ENCODE data around the gene SEC14L1.
"Not testable (repeated sequence)": the region's sequence is repeated elsewhere in the genome, so short reads cannot be mapped to it uniquely, and the experiment has no call there.

Gene SEC14L1

GRCh38 chr17:77246110-77247047, 105.6 kb downstream of the SEC14L1 start:
- H3K4me3 ChIP-seq (ENCODE audit: low read length) = peak overlapping the region; percentile 59
- TF ChIP-seq CTCF (conservative IDR thresholded peaks at IDR 0.05; ENCODE audit: low read length) = no peak
- DNase-seq (ENCODE audit: low read depth) = no peak

- TF ChIP-seq CTCF (conservative IDR thresholded peaks at IDR 0.05; ENCODE audit: low read length) = peak; percentile 62
- peak overlapping the region; percentile 59 for H3K4me3 ChIP-seq (ENCODE audit: low read length)
- DNase-seq (ENCODE audit: low read depth) = peak; percentile 60
Observed at GRCh38 chr17:77247048-77247541, 106.3 kb downstream of the SEC14L1 start.

GRCh38 chr17:77247609-77248008, 106.8 kb downstream of the SEC14L1 start:
- H3K4me3 ChIP-seq (ENCODE audit: low read length) = no peak overlapping the region
- TF ChIP-seq CTCF (conservative IDR thresholded peaks at IDR 0.05; ENCODE audit: low read length) = no peak
- no peak for DNase-seq (ENCODE audit: low read depth)

- DNase-seq (ENCODE audit: low read depth) = no peak
- no peak overlapping the region for H3K4me3 ChIP-seq (ENCODE audit: low read length)
- TF ChIP-seq CTCF (conservative IDR thresholded peaks at IDR 0.05; ENCODE audit: low read length) = no peak
Observed at GRCh38 chr17:77248216-77249114, 107.7 kb downstream of the SEC14L1 start.

GRCh38 chr17:77251622-77252183, 110.9 kb downstream of the SEC14L1 start:
- H3K4me3 ChIP-seq (ENCODE audit: low read length) = no peak overlapping the region
- no peak for TF ChIP-seq CTCF (conservative IDR thresholded peaks at IDR 0.05; ENCODE audit: low read length)
- DNase-seq (ENCODE audit: low read depth) = no peak

GRCh38 chr17:77252306-77252705, 111.5 kb downstream of the SEC14L1 start:
- H3K4me3 ChIP-seq (ENCODE audit: low read length) = not testable (repeated sequence)
- peak; percentile 67 for DNase-seq (ENCODE audit: low read depth)

GRCh38 chr17:77253611-77254051, 112.9 kb downstream of the SEC14L1 start:
- DNase-seq (ENCODE audit: low read depth) = no peak
- no peak for TF ChIP-seq CTCF (conservative IDR thresholded peaks at IDR 0.05; ENCODE audit: low read length)
- no peak overlapping the region for H3K4me3 ChIP-seq (ENCODE audit: low read length)

All from AG10803 (cell line).